GM19099 (cell line): ENCODE data around the gene ANGPTL1.

Experiments used
- POLR2A ChIP-seq: IDR thresholded peaks from 3 replicates; pipeline ENCODE4 v1.6.1; 2011; ENCODE audit warnings: low read depth; ENCODE audit not compliant: insufficient read length; ENCODE audit errors: extremely low read depth

The ANGPTL1 gene

GRCh38 chr1:178870944-178871343 is at the start of gene ANGPTL1:
TSS of gene ANGPTL1 (minus strand) at chr1:178871077. CDS start at chr1:178865776, 5,301 bp downstream.
- no peak for TF ChIP-seq POLR2A

GRCh38 chr1:178919581-178919980 is 48.7 kb upstream of the ANGPTL1 start:
- TF ChIP-seq POLR2A: no peak

- no peak for TF ChIP-seq POLR2A
Observed at GRCh38 chr1:178918955-178919354, 48.1 kb upstream of the ANGPTL1 start.

- no peak for TF ChIP-seq POLR2A
Observed at GRCh38 chr1:178918308-178918707, 47.4 kb upstream of the ANGPTL1 start.

- no peak for TF ChIP-seq POLR2A
Observed at GRCh38 chr1:178916448-178917174, 45.7 kb upstream of the ANGPTL1 start.

- no peak for TF ChIP-seq POLR2A
Observed at GRCh38 chr1:178912597-178912996, 41.7 kb upstream of the ANGPTL1 start.

- TF ChIP-seq POLR2A: no peak
Observed at GRCh38 chr1:178910023-178910422, 39.1 kb upstream of the ANGPTL1 start.

GRCh38 chr1:178908358-178908757 is 37.5 kb upstream of the ANGPTL1 start:
- no peak for TF ChIP-seq POLR2A

GRCh38 chr1:178901482-178902125 is 30.7 kb upstream of the ANGPTL1 start:
- no peak for TF ChIP-seq POLR2A

GRCh38 chr1:178899402-178899801 is 28.5 kb upstream of the ANGPTL1 start:
- TF ChIP-seq POLR2A: no peak

GRCh38 chr1:178898401-178898800 is 27.5 kb upstream of the ANGPTL1 start:
- no peak for TF ChIP-seq POLR2A

GRCh38 chr1:178895928-178896327 is 25.1 kb upstream of the ANGPTL1 start:
- no peak for TF ChIP-seq POLR2A

- TF ChIP-seq POLR2A: no peak
Observed at GRCh38 chr1:178886551-178886950, 15.7 kb upstream of the ANGPTL1 start.

GRCh38 chr1:178885869-178886268 is 15.0 kb upstream of the ANGPTL1 start:
- no peak for TF ChIP-seq POLR2A

- TF ChIP-seq POLR2A: no peak
Observed at GRCh38 chr1:178881950-178882349, 11.1 kb upstream of the ANGPTL1 start.

- no peak for TF ChIP-seq POLR2A
Observed at GRCh38 chr1:178877896-178878295, 7.0 kb upstream of the ANGPTL1 start.

GRCh38 chr1:178875936-178876335 is 5.1 kb upstream of the ANGPTL1 start:
- TF ChIP-seq POLR2A: no peak

GRCh38 chr1:178874966-178875365 is 4.1 kb upstream of the ANGPTL1 start:
- no peak for TF ChIP-seq POLR2A
